Measurements from ENCODE around the gene FANCD2.
"Not testable (repeated sequence)": the region's sequence is repeated elsewhere in the genome, so short reads cannot be mapped to it uniquely, and the experiment has no call there.

The FANCD2 gene

DNA sequence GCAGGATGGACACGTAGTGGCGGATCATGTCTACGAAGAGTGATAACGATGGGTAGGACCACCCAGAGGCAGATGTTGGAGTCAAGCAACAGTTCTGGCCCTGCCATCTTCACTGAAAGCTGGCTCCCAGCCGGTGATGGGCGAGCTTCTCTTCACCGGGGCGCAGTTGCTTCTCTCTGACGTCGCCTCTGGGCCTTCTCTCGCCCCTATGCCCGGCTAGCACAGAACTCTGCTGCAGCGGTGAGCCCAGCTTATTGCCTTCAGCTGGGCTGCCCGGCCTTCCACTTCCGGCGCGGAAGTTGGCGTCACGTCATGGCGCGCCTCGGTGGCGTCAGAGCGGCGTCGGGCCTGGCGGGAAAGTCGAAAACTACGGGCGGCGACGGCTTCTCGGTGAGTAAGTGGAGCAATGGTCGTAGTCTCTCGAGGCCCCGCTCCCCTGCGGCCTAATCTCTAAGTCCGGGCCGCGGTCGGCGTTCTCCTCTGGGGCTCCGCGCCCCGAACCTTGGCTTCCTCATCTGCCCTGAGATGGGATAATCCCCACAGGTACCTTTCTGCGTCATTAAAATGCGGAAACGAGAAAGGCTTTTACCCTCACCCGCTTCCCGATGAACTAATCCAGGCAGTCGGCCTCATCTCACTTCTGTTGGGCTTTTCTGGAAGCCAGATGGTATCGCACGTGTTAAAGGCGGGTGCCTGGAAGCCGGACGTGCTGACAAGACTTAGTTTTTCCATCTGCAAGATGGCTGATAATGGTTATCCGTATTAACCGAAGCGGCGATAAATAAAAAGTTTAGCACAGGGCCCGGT lies at the start of gene FANCD2:
Gene FANCD2, plus strand, starts transcription at position 354 of the 807 bp plus-strand sequence. CDS start 2,221 bp downstream, outside the sequence.
- peak; percentile 89 for DNase-seq

DNA sequence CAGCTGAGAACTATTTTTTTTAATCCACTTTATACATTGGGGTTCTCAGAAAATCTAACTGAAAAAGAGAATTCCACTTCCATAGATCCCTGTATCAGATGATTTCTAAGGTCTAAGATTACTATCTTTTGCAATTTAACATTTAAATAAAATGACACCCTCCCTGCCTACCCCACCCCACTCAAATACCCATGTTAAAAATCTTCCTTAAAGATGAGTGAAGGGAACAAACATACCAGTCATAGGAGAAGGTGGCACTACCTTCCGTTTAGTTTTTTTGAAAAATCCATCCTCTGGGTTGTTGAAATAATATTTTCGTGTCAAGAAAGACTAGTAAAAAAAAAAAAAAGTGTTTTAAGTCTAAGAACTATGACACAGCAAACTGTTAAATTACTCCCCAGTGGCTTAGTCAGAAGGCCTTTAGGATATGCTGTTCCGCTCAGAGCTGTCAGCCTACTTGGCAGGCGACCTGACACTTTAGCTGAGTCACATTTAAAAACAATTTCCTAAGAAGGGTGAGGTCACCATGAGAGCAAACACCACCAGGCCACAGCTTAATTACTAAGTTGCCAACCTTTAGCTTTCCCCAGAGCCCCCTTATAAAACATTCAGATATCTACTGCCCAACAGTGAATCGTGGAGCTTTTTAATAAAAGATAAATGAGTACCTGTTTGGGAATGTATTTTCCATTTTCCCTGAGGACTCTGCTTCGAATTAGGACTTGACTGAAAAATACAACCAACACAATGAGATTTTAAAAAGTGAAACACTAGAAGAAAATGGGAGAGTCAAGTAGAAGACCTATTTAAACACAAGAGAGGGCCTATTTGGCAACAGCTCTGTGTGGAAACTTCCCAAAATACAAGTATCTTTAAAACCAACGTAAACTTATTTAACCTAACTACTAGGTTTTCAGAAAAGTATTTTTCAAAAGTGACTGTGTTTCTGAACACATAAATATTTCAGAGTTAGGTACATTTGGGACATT lies 49.2 kb upstream of the FANCD2 start:
- no peak for DNase-seq

DNA sequence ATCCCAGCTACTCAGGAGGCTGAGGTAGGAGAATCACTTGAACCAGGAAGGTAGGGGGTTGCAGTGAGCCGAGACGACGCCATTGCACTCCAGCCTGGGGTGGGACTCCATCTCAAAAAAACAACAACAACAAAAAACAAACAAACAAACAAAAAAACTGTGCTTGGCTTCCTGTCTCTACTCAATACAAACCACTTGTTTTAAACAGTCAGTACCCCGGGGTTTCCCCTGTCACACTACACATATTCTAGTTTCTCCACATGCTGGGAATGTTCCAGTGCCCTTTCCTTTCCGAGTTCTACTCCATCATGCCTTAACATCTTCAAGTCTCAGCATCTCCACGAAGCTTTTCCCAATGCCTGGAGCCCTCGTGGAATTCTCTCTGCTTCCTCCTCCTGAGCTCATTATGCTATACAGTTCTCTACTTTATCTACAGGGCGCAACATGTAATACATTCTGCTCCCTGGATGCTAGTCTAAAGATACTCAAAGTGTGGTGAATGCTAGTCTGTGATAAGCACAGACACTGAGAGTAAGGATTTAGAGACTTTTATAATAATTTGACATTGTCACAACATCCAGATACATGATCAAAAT lies 47.4 kb upstream of the FANCD2 start:
- DNase-seq = no peak

DNA sequence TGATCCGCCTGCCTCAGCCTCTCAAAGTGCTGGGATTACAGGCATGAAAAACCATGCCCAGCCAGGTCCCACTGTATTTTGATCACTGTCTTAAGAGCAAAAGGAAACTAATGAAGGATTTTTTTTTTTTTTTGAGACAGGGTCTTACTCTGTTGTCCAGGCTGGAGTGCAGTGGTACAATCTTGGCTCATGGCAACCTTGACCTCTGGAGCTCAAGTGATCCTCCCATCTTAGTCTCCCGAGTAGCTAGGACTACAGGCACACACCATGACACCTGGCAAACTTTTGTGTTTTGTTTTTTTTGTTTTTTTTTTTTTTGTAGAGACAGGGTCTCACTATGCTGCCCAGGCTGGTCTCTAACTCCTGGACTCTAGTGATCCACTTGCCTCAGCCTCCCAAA lies 46.0 kb upstream of the FANCD2 start:
- DNase-seq = no peak

DNA sequence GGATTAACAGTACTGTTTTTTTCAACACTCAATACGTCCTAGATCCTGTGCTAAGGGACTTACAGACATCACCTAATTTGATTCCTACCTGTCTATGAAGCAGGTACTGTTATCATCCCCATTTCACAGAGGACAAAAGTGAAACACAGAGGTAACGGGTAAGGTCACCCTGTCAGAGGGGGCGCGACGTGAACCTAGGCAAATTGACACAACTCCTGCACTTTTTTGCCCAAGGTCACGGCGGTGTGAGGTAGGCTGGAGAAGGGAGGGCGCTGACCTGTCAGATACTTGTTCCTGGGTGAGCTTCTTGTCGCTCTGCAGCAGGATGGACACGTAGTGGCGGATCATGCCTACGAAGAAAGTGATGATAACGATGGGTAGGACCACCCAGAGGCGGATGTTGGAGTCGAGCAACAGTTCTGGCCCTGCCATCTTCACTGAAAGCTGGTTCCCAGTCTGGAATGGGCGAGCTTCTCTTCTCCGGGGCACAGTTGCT lies 40.0 kb upstream of the FANCD2 start:
- DNase-seq = no peak

DNA sequence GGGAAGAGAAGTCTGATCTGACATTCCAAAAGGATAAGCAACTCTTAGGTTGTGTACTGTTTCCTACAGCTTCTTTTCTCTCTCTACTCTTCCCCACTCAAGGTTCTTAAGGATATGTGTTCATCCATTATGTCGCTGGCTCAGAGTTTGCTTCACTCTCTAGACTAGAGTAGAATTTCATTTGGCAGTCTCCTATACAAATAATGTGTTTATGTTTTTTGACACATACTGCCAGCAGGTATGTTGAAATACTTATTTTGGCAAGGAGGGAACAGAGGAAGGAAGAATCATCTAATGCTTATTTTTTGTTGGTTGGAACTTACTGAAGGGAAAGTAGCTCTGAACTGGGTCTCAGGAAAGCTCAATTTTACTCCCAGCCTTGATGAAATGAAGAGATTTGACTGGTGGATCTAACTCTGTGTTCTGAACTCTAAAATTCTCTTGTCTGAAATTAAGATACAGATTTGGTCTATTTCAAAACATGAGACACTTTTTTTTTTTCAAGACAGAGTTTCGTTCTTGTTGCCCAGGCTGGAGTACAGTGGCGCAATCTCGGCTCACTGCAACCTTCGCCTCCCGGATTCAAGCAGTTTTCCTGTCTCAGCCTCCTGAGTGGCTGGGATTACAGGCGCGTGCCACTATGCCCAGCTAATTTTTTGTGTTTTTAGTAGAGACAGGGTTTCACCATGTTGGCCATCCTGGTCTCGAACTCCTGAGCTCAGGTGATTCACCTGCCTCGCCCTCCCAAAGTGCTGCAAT lies 32.0 kb upstream of the FANCD2 start:
- DNase-seq = no peak

DNA sequence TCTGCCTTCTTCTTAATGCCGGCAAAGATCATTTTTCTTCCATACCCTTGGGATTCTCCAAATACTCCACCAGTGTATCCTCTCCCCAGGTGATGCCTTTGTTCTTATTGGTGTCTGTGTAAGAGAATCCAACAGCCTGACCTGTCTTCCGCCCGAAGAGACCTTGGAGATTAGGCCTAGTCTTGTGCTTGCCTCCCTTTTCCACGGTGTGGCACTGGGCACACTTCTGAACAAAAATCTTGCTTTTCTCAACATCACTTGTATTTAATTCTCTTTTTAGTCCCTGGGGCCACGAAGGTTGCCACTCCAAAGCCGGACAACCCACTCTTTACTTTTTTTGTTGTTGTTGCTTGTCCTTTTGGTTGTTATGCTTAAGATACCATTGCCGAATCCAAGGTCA lies 25.6 kb upstream of the FANCD2 start:
- no peak for DNase-seq

DNA sequence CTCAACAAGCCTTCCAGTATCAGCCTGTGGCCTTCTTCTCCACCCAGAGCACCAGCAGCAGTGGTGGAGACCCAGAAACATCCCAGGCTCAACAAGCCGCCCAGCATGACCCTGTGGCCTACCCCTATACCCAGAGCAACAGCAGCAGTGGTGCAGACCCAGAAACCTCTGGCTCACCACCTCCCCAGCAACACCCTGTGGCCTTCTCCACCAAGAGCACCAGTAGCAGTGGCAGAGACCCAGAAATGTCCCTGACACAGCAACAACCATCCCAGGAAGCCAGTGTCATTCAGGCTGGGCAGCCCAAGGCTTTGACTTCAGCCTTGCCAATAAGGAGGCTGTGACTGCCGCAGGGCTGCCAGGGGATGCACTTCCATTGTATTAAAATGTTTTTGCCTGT lies 23.3 kb upstream of the FANCD2 start:
- DNase-seq = no peak

DNA sequence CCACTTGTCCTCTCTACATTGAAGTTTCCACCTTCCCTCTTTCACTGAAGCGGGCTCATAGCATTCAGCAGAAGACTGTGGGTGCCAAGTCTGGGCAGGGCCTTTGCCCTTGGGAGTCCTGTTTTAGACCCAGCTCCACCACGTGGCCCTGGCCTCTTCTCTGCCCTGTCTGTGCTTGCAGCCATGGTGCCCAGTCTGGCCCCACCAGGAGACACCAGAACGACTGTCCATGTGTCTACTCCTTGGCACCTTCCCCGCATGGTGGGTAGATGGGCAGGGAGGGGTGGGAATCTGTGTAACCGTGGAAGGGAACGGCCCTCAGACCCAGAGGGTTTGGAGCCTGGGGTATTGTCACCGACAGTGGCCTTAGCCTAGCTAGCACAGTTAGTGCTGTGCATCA lies 21.7 kb upstream of the FANCD2 start:
- no peak for DNase-seq

DNA sequence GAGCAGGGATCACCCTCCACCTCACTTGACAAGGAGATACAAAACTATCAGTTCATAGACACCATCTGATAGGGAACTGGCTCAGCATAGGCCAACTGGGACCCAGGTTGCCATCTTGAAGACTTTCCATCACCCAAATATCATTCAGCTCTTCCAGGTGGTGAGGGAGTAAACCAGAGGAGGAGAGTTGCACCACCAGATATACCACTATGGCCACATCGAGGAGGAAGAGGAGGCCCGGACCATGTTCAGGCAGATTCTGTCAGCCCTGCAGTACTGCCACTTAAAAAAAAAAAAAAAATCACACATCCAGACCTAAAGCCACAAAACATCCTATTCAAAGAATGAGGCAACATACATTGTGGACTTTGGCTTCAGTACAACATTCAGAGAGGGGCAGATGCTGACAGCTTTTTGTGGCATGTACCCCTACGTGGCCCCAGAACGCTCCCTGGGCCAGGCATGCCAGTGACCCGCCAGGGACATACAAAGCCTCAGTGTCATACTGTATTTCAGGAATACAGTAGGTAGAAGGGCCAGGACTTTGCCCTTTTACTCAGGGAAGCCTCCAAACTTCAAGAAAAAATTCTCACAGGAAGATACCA lies 21.2 kb upstream of the FANCD2 start:
- DNase-seq = no peak

DNA sequence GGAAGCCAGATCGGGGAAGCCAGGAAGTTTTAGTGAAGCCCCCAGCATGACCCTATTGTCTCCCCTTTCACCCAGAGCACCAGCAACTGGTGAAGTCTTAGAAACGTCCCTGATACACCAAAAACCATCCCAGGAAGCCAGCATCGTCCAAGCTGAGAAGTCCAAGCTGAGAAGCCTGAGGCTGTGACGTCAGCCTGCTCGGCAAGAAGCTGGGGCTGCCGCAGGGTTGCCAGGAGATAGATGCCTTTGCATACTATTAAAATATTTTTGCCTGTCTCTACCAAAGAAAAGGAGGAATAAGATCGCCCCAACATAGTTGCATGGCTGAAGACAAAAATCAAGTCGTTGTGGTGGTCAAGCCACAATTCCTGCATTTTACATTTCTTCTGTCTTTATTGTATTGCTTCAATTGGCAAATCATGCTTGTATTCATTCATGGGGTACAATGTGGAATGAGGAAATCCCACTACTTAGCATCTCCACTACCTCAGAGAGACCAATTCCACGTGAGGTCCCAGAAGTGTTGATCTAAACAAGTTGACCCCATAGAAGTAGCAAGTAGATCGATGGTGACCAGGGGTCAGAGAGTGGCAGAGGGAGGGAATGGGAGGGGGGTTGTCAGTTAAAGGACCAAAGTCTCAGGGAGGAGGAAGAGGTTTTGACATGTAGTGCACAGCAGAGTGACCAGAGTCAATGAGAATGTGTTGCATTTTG lies 20.0 kb upstream of the FANCD2 start:
- no peak for DNase-seq

DNA sequence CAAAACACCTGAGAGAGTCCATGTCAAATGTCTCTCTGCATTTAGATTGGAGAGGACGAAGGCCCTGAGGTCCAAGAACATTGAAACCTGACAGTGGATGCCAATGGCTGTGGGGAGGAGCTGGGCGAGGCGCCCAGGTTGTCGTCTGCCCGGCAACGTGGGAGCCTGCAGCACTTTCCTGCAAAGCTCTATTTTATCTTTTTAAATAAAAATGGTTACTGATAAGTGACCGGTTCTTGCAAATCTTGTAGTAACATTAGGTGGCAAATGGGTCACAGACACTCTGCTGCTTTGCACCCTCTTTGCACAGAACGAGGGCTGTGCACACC lies 19.5 kb upstream of the FANCD2 start:
- no peak for DNase-seq

DNA sequence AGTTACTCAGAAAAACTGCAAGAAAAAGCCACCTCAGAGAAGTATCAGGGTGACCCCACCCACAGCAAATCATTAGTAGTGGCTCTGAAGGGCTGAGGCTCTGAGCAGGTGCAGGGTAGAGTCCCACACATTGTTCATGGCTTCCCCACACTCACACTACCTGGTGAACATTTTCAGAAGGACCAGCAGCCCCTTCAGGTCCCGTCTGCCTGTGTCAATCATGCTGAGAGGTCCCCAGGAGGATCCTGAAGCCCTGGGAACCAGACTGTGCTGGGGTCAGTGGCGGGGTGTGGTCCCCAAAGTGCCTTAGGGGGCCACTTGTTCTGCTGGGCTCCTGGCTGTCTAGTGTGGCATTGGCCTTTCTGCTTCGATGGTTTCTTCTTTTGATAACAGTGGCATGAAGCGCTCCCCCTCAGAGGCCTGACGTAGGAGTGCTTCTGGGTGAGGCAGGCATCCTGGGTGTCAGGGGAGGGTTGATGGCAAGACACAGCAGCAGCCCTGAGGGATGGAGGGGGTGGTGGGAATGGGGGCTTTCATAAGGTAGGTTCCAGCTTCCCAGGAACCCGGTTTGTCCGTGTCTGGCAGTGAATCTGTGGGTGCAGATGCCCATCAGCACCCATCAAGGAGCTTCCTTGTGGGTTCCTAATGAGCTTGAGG lies 19.0 kb upstream of the FANCD2 start:
- DNase-seq = no peak

DNA sequence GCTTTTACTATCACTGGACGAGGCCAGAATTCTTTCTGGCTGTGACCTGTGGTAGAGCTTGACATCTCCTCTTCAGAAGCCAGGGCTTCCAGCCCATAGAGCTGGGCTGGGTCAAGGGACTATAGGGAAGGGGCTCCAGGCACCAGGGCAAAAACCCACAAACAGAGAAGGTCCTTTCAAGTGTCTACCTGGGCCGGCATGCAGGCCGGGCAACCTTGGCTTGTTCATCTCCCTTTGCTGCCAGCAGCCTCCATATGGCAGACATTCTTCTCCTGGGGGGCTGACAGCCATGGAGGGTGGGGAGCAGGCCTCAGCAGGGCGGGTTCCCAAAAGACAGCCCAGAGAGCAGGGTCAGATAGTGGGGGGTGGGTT lies 18.0 kb upstream of the FANCD2 start:
- DNase-seq = not testable (repeated sequence)

DNA sequence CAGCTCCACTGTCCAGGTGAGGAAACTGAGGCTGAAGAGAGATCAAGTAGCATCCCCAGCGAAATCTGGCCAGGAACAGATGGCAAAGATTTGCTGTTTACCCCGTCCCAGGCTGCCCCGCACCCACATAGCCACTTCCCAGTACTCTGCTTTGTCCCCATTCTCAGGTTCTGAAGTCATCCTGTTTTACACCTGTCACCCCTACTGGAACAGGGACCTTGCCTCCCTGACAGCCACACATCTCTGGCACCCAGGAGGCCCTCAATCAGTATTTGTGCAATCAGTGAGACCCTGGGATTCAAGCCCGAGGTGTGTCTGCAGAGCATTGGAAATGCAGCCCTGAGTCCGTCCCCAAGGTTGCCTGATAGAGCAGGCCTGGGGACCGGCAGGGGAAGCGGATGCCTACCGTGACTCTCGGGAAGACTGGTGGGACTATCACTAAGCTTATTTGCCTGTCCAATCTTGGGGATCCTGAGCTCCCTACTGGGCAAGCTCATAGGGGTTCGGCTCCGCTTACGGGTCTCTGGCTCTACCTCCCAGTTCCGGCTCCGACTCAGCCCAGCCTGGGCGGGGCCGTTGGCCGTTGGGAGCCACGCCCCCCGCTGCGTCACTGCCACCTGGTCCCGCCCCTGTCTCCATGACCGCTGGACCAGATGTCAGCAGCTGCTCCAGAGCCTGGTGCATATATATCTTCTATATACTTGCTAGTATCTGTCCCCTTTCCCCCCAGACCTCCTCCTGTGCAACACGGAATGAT lies 17.5 kb upstream of the FANCD2 start:
- peak; percentile 67 to 76 for DNase-seq

DNA sequence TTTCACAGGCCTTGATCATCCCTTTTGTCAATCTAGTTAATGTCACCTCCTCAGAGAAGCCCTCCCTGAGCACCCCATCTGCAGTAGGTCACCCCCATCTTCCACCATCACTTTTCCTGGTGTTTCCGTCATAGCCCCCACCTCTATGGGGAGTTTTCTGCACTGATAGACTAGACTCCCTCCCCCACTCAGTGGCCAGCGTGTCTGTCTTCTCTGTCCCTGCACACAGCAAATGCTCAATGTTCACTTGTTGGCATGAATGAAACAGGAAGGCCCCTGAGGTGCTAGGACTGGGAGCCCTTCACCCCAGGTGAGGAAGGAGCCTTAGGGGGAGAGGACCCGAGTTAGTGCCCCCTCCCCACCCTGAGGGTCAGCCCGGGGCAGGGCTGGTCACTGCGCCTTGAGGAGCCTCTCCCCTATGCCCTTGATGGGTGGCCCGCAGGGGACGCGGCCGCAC lies 15.8 kb upstream of the FANCD2 start:
- no peak for DNase-seq

DNA sequence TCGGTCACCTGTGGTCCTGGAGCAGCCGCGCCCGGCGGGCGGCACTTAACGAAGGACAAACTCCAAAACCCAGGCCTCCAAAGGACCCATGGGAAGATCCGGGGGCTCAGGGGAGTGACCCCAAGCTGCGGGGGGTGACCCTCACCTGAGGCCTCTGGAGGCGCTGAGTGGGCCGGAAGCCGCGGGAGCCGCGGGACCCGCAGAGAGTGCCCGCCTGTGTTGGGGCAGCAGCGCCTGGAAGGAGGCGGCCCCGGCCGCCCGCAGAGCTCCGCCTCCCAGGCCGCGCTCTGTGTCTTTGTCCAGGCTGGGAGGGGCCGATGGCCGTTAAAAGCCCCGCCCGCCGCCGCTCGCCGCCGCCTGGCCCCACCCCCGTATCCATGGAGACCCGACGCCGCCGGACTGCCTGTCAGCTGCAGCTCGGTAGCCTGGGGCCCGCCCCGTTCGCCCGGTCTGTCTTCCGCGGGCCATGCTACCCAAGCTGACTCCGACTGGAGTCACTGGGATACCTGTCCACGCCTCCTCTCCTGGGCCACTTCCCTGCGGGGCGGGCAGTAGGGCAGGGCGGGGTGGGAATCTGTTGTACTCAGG lies 15.3 kb upstream of the FANCD2 start:
- DNase-seq = peak; percentile 59 to 73

DNA sequence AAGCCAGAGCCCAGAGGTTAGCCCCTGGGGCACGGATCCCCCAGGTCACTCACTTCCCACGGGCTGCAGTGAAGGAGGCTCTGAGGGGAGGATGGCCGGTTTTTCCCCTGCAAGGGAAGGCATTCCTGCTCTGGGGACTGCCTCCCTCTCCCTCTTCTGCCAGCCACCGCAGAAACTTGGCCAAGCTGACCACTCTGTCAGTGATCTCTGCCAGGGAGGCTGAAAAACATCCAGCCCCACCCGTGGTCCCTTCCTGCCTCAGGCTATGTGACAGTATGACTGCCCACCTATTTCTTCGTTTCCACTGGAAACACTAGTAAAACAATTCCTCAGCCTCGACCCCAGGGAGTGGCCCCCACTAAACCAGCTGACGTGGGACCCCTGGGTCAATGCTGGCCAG lies 14.6 kb upstream of the FANCD2 start:
- DNase-seq = no peak

DNA sequence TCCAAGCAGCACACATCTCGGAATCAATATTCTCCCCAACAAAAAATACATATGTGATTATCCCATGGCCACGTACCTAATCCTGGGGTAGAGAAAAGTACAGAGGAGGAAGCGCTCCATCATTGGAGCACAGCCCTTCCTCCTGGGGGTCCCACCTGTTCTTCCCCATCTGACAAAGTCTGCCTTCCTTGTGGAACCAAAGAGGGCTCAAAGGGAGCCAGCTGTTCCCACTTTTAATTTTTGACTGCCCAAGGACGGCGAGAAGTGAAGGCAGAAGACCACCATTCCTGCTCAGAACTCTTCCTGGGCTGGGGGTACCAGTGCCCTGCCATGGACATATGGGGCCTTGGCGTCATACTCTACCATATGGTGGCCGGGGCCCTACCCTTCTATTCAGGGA lies 14.1 kb upstream of the FANCD2 start:
- no peak for DNase-seq

DNA sequence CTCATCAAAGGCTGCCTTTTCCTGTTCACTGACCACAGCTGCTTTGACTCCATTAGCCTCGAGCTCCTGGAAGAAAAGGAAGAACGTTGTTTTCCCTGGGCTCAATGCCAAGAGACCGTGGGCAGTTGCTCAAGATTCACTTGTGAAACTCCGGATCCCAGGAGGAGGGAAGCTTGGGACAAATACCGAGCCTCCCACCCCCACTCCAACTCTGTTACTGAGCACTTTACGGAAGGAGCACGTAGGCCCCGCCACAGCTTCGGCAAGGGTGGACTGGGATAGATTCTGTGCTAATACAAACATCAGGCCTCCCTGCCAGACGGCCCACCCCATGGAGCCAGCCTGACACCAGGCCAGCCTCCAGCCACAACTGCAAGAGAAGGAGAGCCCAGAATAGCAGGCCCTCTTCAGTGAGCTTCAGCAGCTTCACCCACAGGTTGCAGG lies 10.8 kb upstream of the FANCD2 start:
- no peak for DNase-seq

All from stimulated activated CD4-positive, alpha-beta T cell treated with anti-CD3 and anti-CD28 coated beads, Interleukin-4, amount 100 ng/mL, for 4 hours (primary cell).